HCT116 (cell line): ENCODE results near the gene SCN4A. TPM values are rescaled to one million over a fixed set of nuclear protein-coding genes. Genes with fewer than 3 reads are reported as not detected.

Experiments
- ATAC-seq: fragments of 200-7000 bp; cut with Tn5 transposase; 2 replicates; pipeline ENCODE4 v1.9.1; 2020; ENCODE audit warnings: mild to moderate bottlenecking, moderate library complexity
- BruUV-seq: library from RNA; stranded (reverse); fragments of 400-500 nt; replicated peaks from 2 replicates; lab custom pipeline; 2021; lab: Mats Ljungman, UMichigan
- CTCF ChIA-PET: fragments of 300-600 bp; sonication (Branson Sonifier 250); formaldehyde crosslinking; loops from one replicate; lab custom pipeline; 2021; ENCODE audit warnings: antibody characterized with exemption; lab: Charles Lee
- POLR2A ChIA-PET: fragments of 300-600, 350-600 bp; sonication (Branson Sonifier 250); formaldehyde crosslinking; loops from one replicate; lab custom pipeline; 2021; ENCODE audit warnings: antibody characterized with exemption; lab: Charles Lee
- RAD21 ChIA-PET, 2 experiments: fragments of 300-600 bp; sonication (Branson Sonifier 250); formaldehyde crosslinking; loops; one replicate each; lab custom pipeline; 2023; ENCODE audit warnings: low total read pairs in 2 of 2; ENCODE audit not compliant: uncharacterized antibody in 2 of 2, unreplicated experiment in 2 of 2, low non-redundant PET in 1 of 2; lab: Charles Lee
- DNase-seq: peaks from one replicate; pipeline ENCODE4 v3.0.0-alpha.2; 2010; ENCODE audit warnings: low read depth, low spot score
- H2AFZ ChIP-seq: fragments of 200-600 bp; shearing (Covaris generic), sonication (generic); 2 replicates; pipeline ENCODE4 v1.6.1; 2017; ENCODE audit warnings: low read depth, mixed run types, mixed read lengths, antibody characterized with exemption, low read length; ENCODE audit not compliant: poor library complexity, severe bottlenecking
- H3K27ac ChIP-seq: 2 replicates; pipeline ENCODE4 v1.5.1; 2012; ENCODE audit warnings: low read depth, low read length
- H3K27me3 ChIP-seq: fragments of 200-600 bp; sonication (generic); 2 replicates; pipeline ENCODE4 v1.6.1; 2016; ENCODE audit warnings: mixed run types, low read length, mixed read lengths; ENCODE audit not compliant: insufficient read depth
- H3K36me3 ChIP-seq, 2 experiments: fragments of 200-500 bp in 1 of 2; fragments of 200-600 bp in 1 of 2; sonication (Bioruptor generic) in 1 of 2; sonication (generic) in 1 of 2; 2 replicates each; pipeline versions ENCODE4 v1.5.1 to v1.6.1; 2014 to 2016; ENCODE audit warnings: low read length in 2 of 2, inconsistent platforms in 1 of 2, mixed read lengths in 1 of 2, mixed run types in 1 of 2; ENCODE audit not compliant: insufficient read depth in 2 of 2, control insufficient read depth in 1 of 2
- H3K4me1 ChIP-seq, 2 experiments: fragments of 200-600 bp in 1 of 2; sonication (generic) in 1 of 2; 2 replicates each; pipeline versions ENCODE4 v1.5.1 to v1.6.1; 2012 to 2017; ENCODE audit warnings: low read length in 2 of 2, inconsistent platforms in 1 of 2, mild to moderate bottlenecking in 1 of 2, mixed read lengths in 1 of 2, mixed run types in 1 of 2, moderate library complexity in 1 of 2; ENCODE audit not compliant: insufficient read depth in 2 of 2, control insufficient read depth in 1 of 2
- H3K4me2 ChIP-seq: fragments of 200-600 bp; sonication (generic); 2 replicates; pipeline ENCODE4 v1.6.1; 2017; ENCODE audit warnings: mixed run types, low read length, mixed read lengths
- H3K4me3 ChIP-seq, 2 experiments: fragments of 200-600 bp in 1 of 2; sonication (generic) in 1 of 2; replicated peaks in 1 of 2; 2 replicates each; pipeline ENCODE4 v1.5.1; 2011 to 2016; ENCODE audit warnings: low read length in 2 of 2, control low read depth in 1 of 2, low read depth in 1 of 2, mild to moderate bottlenecking in 1 of 2, mixed read lengths in 1 of 2, mixed run types in 1 of 2
- H3K79me2 ChIP-seq: fragments of 200-600 bp; sonication (generic); 2 replicates; pipeline ENCODE4 v1.6.1; 2017; ENCODE audit warnings: mild to moderate bottlenecking, mixed run types, low read length, moderate library complexity, mixed read lengths; ENCODE audit not compliant: insufficient read depth
- H3K9ac ChIP-seq: fragments of 200-600 bp; sonication (generic); 2 replicates; pipeline ENCODE4 v1.6.1; 2016; ENCODE audit warnings: low read length, mixed read lengths
- H3K9me2 ChIP-seq: fragments of 200-600 bp; sonication (generic), shearing (Covaris generic); 2 replicates; pipeline ENCODE4 v1.6.1; 2017; ENCODE audit warnings: mixed run types, mild to moderate bottlenecking, moderate library complexity; ENCODE audit not compliant: insufficient read depth
- H3K9me3 ChIP-seq, 2 experiments: fragments of 200-500 bp in 1 of 2; fragments of 200-600 bp in 1 of 2; sonication (Bioruptor generic) in 1 of 2; sonication (generic) in 1 of 2; 2 replicates each; pipeline ENCODE4 v1.6.1; 2014 to 2017; ENCODE audit warnings: low read length in 2 of 2, mixed read lengths in 2 of 2, inconsistent platforms in 1 of 2, low read depth in 1 of 2, mild to moderate bottlenecking in 1 of 2, mixed run types in 1 of 2, moderate library complexity in 1 of 2; ENCODE audit not compliant: control insufficient read depth in 1 of 2, insufficient read depth in 1 of 2
- H4K20me1 ChIP-seq: fragments of 200-600 bp; sonication (generic), shearing (Covaris generic); 2 replicates; pipeline ENCODE4 v1.6.1; 2017; ENCODE audit warnings: mixed run types, mild to moderate bottlenecking, moderate library complexity; ENCODE audit not compliant: insufficient read depth
- CBX3 ChIP-seq: IDR thresholded peaks from 2 replicates; pipeline ENCODE4 v1.6.1; 2012; ENCODE audit warnings: low read depth
- EGR1 ChIP-seq: IDR thresholded peaks from 2 replicates; pipeline ENCODE4 v1.6.1; 2012; ENCODE audit warnings: low read depth
- ELF1 ChIP-seq: IDR thresholded peaks from 2 replicates; pipeline ENCODE4 v1.6.1; 2012; ENCODE audit warnings: low read depth, borderline replicate concordance
- EZH2 ChIP-seq: fragments of 200-600 bp; sonication (generic); IDR thresholded peaks from 2 replicates; pipeline ENCODE4 v1.6.1; 2017; ENCODE audit warnings: antibody characterized with exemption, mixed run types
- EZH2phosphoT487 ChIP-seq: fragments of 200-600 bp; IDR thresholded peaks from 2 replicates; pipeline ENCODE4 v1.6.1; 2018; ENCODE audit warnings: antibody characterized with exemption, borderline replicate concordance
- JUND ChIP-seq: IDR thresholded peaks from 2 replicates; pipeline ENCODE4 v1.6.1; 2012
- POLR2AphosphoS5 ChIP-seq: IDR thresholded peaks from 2 replicates; pipeline ENCODE4 v1.6.1; 2011; ENCODE audit warnings: mild to moderate bottlenecking, low read depth, low read length, moderate library complexity
- SIN3A ChIP-seq: IDR thresholded peaks from 2 replicates; pipeline ENCODE4 v1.6.1; 2012; ENCODE audit warnings: low read depth
- SP1 ChIP-seq: IDR thresholded peaks from 2 replicates; pipeline ENCODE4 v1.6.1; 2012; ENCODE audit warnings: low read depth
- SRF ChIP-seq: IDR thresholded peaks from 2 replicates; pipeline ENCODE4 v1.6.1; 2012; ENCODE audit warnings: low read depth
- ZNF274 ChIP-seq: fragments of 200-500 bp; sonication (Bioruptor generic); IDR thresholded peaks from 2 replicates; pipeline ENCODE4 v1.6.1; 2014; ENCODE audit warnings: mild to moderate bottlenecking, low read depth, low read length, inconsistent platforms
- intact Hi-C: fragments of 100-400 bp; cut with micrococcal nuclease; formaldehyde crosslinking; loops from 2 replicates; pipeline ENCODE4 v1.10.0; 2022
- total RNA-seq: library from RNA; stranded (reverse); gene quantifications from one replicate; pipeline ENCODE4 v1.2.1, GENCODE V29; 2021; ENCODE audit not compliant: unreplicated experiment
- TF ChIP-seq, protein P1 (sequence below): IDR thresholded peaks from 2 replicates; pipeline ENCODE4 v1.6.1; 2012
- TF ChIP-seq, protein P2 (sequence below): IDR thresholded peaks from 2 replicates; pipeline ENCODE4 v1.6.1; 2012; ENCODE audit warnings: low read depth

SCN4A gene
- total RNA-seq, 1 experiment from 2014 or later = 2.7 TPM

DNA sequence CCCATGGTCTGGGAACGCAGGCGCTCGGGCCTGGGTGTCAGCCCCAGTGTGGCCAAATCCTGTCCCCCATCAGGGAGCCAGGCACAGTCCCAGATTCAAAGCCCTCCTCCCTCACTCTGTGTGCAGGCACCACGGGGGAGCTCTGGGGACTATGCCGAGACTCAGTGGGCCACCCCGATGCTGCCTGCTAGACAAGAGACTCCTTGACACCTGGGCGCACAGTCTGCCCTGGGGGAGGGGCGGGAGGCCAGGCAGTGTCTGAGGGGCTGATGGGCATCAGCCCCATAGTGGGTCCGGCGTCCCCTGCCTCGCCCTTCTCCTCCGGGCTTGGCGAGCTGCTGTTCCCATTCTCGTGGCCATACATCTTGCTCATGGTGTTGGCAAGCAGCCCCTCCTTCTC is 32.1 kb downstream of the SCN4A start:
- Histone ChIP-seq H3K4me3 (no peak overlapping the region), H3K4me1 (no peaks in the 10 kb centered on the region), H3K79me2 (no peaks in the 10 kb centered on the region), H3K27ac (no peak overlapping the region)
- ChIA-PET POLR2A (no interaction called here), CTCF (interaction anchor here (1.0 to 1.3 kb wide), 4 partner anchors 10 to 22 kb away, joined by 3 to 8 read pairs (median 4); partner anchors contain the start of gene GH1)
- intact Hi-C loops = no loop called here
- TF ChIP-seq CBX3 = no peak
- TF ChIP-seq, protein P1, sequence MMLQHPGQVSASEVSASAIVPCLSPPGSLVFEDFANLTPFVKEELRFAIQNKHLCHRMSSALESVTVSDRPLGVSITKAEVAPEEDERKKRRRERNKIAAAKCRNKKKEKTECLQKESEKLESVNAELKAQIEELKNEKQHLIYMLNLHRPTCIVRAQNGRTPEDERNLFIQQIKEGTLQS = no peak
- no peak for TF ChIP-seq ZNF274
- TF ChIP-seq EZH2phosphoT487 = no peak
- TF ChIP-seq EZH2 = no peak
- no peak for TF ChIP-seq POLR2AphosphoS5
- no peak for TF ChIP-seq SRF
- TF ChIP-seq SIN3A = no peak
- no peak for TF ChIP-seq ELF1
- TF ChIP-seq EGR1 = no peak
- TF ChIP-seq, protein P2, sequence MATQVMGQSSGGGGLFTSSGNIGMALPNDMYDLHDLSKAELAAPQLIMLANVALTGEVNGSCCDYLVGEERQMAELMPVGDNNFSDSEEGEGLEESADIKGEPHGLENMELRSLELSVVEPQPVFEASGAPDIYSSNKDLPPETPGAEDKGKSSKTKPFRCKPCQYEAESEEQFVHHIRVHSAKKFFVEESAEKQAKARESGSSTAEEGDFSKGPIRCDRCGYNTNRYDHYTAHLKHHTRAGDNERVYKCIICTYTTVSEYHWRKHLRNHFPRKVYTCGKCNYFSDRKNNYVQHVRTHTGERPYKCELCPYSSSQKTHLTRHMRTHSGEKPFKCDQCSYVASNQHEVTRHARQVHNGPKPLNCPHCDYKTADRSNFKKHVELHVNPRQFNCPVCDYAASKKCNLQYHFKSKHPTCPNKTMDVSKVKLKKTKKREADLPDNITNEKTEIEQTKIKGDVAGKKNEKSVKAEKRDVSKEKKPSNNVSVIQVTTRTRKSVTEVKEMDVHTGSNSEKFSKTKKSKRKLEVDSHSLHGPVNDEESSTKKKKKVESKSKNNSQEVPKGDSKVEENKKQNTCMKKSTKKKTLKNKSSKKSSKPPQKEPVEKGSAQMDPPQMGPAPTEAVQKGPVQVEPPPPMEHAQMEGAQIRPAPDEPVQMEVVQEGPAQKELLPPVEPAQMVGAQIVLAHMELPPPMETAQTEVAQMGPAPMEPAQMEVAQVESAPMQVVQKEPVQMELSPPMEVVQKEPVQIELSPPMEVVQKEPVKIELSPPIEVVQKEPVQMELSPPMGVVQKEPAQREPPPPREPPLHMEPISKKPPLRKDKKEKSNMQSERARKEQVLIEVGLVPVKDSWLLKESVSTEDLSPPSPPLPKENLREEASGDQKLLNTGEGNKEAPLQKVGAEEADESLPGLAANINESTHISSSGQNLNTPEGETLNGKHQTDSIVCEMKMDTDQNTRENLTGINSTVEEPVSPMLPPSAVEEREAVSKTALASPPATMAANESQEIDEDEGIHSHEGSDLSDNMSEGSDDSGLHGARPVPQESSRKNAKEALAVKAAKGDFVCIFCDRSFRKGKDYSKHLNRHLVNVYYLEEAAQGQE = no peak
- TF ChIP-seq SP1 = no peak
- TF ChIP-seq JUND = no peak
- TF ChIP-seq, all 23 proteins: peak for 0
- H4K20me1 ChIP-seq = no peaks in the 10 kb centered on the region
- DNase-seq (no peak), ATAC-seq (no peak)
- H3K27me3 ChIP-seq = no peaks in the 10 kb centered on the region
- RAD21 ChIA-PET = no interaction called here
- H2AFZ ChIP-seq = no peak overlapping the region
- H3K4me2 ChIP-seq = no peak overlapping the region
- no TSS peak for BruUV-seq
- no peaks in the 10 kb centered on the region for H3K36me3 ChIP-seq
- H3K9ac ChIP-seq = no peak overlapping the region
- H3K9me3 ChIP-seq = no peaks in the 10 kb centered on the region
- H3K9me2 ChIP-seq = no peaks in the 10 kb centered on the region
